ENCODE data around the gene MED12. TPM values are rescaled to one million over a fixed set of nuclear protein-coding genes. Genes with fewer than 3 reads are reported as not detected.

MED12 gene
- total and polyA plus RNA-seq, 8 donors = 6.2 to 53.3 (median 27.9) TPM

- Histone ChIP-seq H3K27ac (no peak overlapping the region), H3K9me3 (no peaks in the 10 kb centered on the region), H3K4me3 (no peak overlapping the region), H3K4me1 (no peaks in the 10 kb centered on the region), H3K27me3 (no peaks in the 10 kb centered on the region), H3K36me3 (no peaks in the 10 kb centered on the region)
- WGBS, 5 donors = 68 to 82% (median 75%) methylated on average over 4 of the region's 4 CpGs
- TF ChIP-seq CTCF (IDR thresholded peaks at IDR 0.05) = no peak
- no peak for TF ChIP-seq POLR2A (IDR thresholded peaks at IDR 0.05)
- TF ChIP-seq POLR2AphosphoS5 (IDR thresholded peaks at IDR 0.05) = no peak
- no peak for TF ChIP-seq EP300 (IDR thresholded peaks at IDR 0.05)
- intact Hi-C loops (cut with DNase I; ENCODE audit: low total_unique reads) = no loop called here
- DNase-seq = no peak
Measured at GRCh38 chrX:71082822-71083221, 35.6 kb upstream of the MED12 start.

- no peaks in the 10 kb centered on the region for H3K9me3 ChIP-seq
- intact Hi-C loops (cut with DNase I; ENCODE audit: low total_unique reads) = no loop called here
- TF ChIP-seq POLR2A (IDR thresholded peaks at IDR 0.05) (no peak), EP300 (IDR thresholded peaks at IDR 0.05) (no peak), POLR2AphosphoS5 (IDR thresholded peaks at IDR 0.05) (no peak), CTCF (IDR thresholded peaks at IDR 0.05) (no peak)
- H3K27me3 ChIP-seq = no peaks in the 10 kb centered on the region
- H3K27ac ChIP-seq = no peak overlapping the region
- no peak for DNase-seq
- WGBS, 5 donors = 47 to 74% (median 62%) methylated on average over 4 of the region's 4 CpGs
- no peaks in the 10 kb centered on the region for H3K36me3 ChIP-seq
- H3K4me3 ChIP-seq = no peak overlapping the region
- no peaks in the 10 kb centered on the region for H3K4me1 ChIP-seq
Measured at GRCh38 chrX:71085900-71086299, 32.5 kb upstream of the MED12 start.

GRCh38 chrX:71091263-71091662 is 27.1 kb upstream of the MED12 start:
- TF ChIP-seq POLR2A (IDR thresholded peaks at IDR 0.05) (no peak), CTCF (IDR thresholded peaks at IDR 0.05) (no peak), POLR2AphosphoS5 (IDR thresholded peaks at IDR 0.05) (no peak), EP300 (IDR thresholded peaks at IDR 0.05) (no peak)
- no peak overlapping the region for H3K27ac ChIP-seq
- DNase-seq = no peak
- H3K4me3 ChIP-seq = no peak overlapping the region
- WGBS, 5 donors = 66 to 80% (median 71%) methylated on average over 4 to 5 of the region's 5 CpGs
- no peaks in the 10 kb centered on the region for H3K9me3 ChIP-seq
- intact Hi-C loops (cut with DNase I; ENCODE audit: low total_unique reads) = no loop called here
- peaks cover 0 to 5% (median 0%) of the 10 kb centered on the region in 4 donors for H3K4me1 ChIP-seq
- H3K27me3 ChIP-seq = no peaks in the 10 kb centered on the region
- H3K36me3 ChIP-seq = no peaks in the 10 kb centered on the region

- 17 to 33% (median 23%) methylated on average over 6 of the region's 6 CpGs for WGBS, 5 donors
- Histone ChIP-seq H3K9me3 (no peaks in the 10 kb centered on the region), H3K27me3 (no peaks in the 10 kb centered on the region), H3K27ac (peak overlapping the region in 1 of 5 donors; percentile 85), H3K4me3 (peak overlapping the region; percentile 49 to 59 (median 55)), H3K4me1 (peaks cover 0 to 27% (median 21%) of the 10 kb centered on the region in 4 donors), H3K36me3 (no peaks in the 10 kb centered on the region)
- intact Hi-C loops (cut with DNase I; ENCODE audit: low total_unique reads) = no loop called here
- no peak for DNase-seq
- TF ChIP-seq CTCF (IDR thresholded peaks at IDR 0.05) (no peak), POLR2AphosphoS5 (IDR thresholded peaks at IDR 0.05) (no peak), EP300 (IDR thresholded peaks at IDR 0.05) (no peak), POLR2A (IDR thresholded peaks at IDR 0.05) (no peak)
Measured at GRCh38 chrX:71095033-71095432, 23.4 kb upstream of the MED12 start.

All from stomach (tissue), 9 donors.